Keratinocyte (primary cell): ENCODE data around the gene PSMD6. TPM values are rescaled to one million over a fixed set of nuclear protein-coding genes. Genes with fewer than 3 reads are reported as not detected.

ENCODE experiments used
- DNase-seq: peaks from one replicate; pipeline ENCODE4 v3.0.0-alpha.2; 2011; ENCODE audit warnings: low read depth, missing footprints, low spot score
- FAIRE-seq: peaks from 2 replicates; lab custom pipeline; 2011; peaks lifted over from hg19 to GRCh38; lab: Jason Lieb, UNC
- H2AFZ ChIP-seq: 2 replicates; pipeline ENCODE4 v1.6.0; 2012; ENCODE audit warnings: low read length, control low read depth, inconsistent platforms; ENCODE audit not compliant: control insufficient read depth
- H3K27ac ChIP-seq: 2 replicates; pipeline ENCODE4 v1.5.1; 2011; ENCODE audit warnings: low read length; ENCODE audit not compliant: control insufficient read depth, insufficient read depth
- H3K27me3 ChIP-seq: 3 replicates; pipeline ENCODE4 v1.6.0; 2011; ENCODE audit warnings: low read length; ENCODE audit not compliant: control insufficient read depth, insufficient read depth; ENCODE audit errors: extremely low read depth
- H3K36me3 ChIP-seq, 2 experiments: 2 replicates in 1 of 2; 3 replicates in 1 of 2; pipeline ENCODE4 v1.5.1; 2011; ENCODE audit warnings: low read length in 2 of 2, mild to moderate bottlenecking in 1 of 2; ENCODE audit not compliant: control insufficient read depth in 2 of 2, insufficient read depth in 2 of 2; ENCODE audit errors: extremely low read depth in 1 of 2
- H3K4me1 ChIP-seq: 3 replicates; pipeline ENCODE4 v1.5.1; 2011; ENCODE audit warnings: low read length; ENCODE audit not compliant: control insufficient read depth, insufficient read depth; ENCODE audit errors: extremely low read depth
- H3K4me2 ChIP-seq: 3 replicates; pipeline ENCODE4 v1.6.0; 2011; ENCODE audit warnings: low read depth, low read length; ENCODE audit not compliant: control insufficient read depth, insufficient read depth; ENCODE audit errors: extremely low read depth
- H3K4me3 ChIP-seq, 3 experiments: fragments of 200-600 bp in 1 of 3; sonication (generic) in 1 of 3; 2 replicates in 2 of 3; 3 replicates in 1 of 3; pipeline ENCODE4 v1.5.1; 2011 to 2016; ENCODE audit warnings: low read length in 3 of 3, mild to moderate bottlenecking in 3 of 3, control low read depth in 2 of 3, inconsistent platforms in 1 of 3, low read depth in 1 of 3, mixed read lengths in 1 of 3, mixed run types in 1 of 3, moderate library complexity in 1 of 3; ENCODE audit not compliant: control insufficient read depth in 2 of 3, insufficient read depth in 2 of 3; ENCODE audit errors: extremely low read depth in 1 of 3
- H3K79me2 ChIP-seq: 2 replicates; pipeline ENCODE4 v1.6.0; 2012; ENCODE audit warnings: low read length; ENCODE audit not compliant: control insufficient read depth, insufficient read depth
- H3K9ac ChIP-seq: 3 replicates; pipeline ENCODE4 v1.6.0; 2011; ENCODE audit warnings: low read length; ENCODE audit not compliant: control insufficient read depth, insufficient read depth; ENCODE audit errors: extremely low read depth
- H3K9me1 ChIP-seq: 3 replicates; pipeline ENCODE4 v1.6.0; 2011; ENCODE audit warnings: low read length; ENCODE audit not compliant: control insufficient read depth, insufficient read depth; ENCODE audit errors: extremely low read depth
- H3K9me3 ChIP-seq: 2 replicates; pipeline ENCODE4 v1.5.1; 2012; ENCODE audit warnings: low read depth, low read length; ENCODE audit not compliant: control insufficient read depth
- H4K20me1 ChIP-seq: 3 replicates; pipeline ENCODE4 v1.6.0; 2011; ENCODE audit warnings: low read length; ENCODE audit not compliant: control insufficient read depth, insufficient read depth; ENCODE audit errors: extremely low read depth
- CTCF ChIP-seq, 3 experiments: IDR thresholded peaks in 1 of 3; conservative IDR thresholded peaks in 1 of 3; optimal IDR thresholded peaks in 1 of 3; 2 replicates in 2 of 3; 3 replicates in 1 of 3; pipeline versions ENCODE3 to v1.5.1; 2011; ENCODE audit warnings: low read length in 3 of 3, mild to moderate bottlenecking in 3 of 3, moderate library complexity in 2 of 3, control low read depth in 1 of 3, inconsistent platforms in 1 of 3; ENCODE audit not compliant: insufficient read depth in 2 of 3; ENCODE audit errors: extremely low read depth in 1 of 3
- EZH2 ChIP-seq: IDR thresholded peaks from one replicate; pipeline ENCODE4 v1.6.1; 2012; ENCODE audit warnings: inconsistent platforms, mild to moderate bottlenecking, low read length, moderate library complexity
- dilution Hi-C: fragments of 300-500 bp; cut with MboI; formaldehyde crosslinking; loops from one replicate; pipeline ENCODE4 v1.7.0; 2020; ENCODE audit warnings: low sequenced_read_pairs; ENCODE audit not compliant: extremely low pct_ligation_motif_present
- polyA plus RNA-seq, 5 experiments: library from polyadenylated mRNA; depleted of rRNA in 3 of 5; stranded (reverse) in 3 of 5; stranded (forward) in 1 of 5; unstranded in 1 of 5; fragments of >200 nt; gene quantifications; 1 replicate in 1 of 5; 2 replicates in 3 of 5; 3 replicates in 1 of 5; pipeline versions ENCODE4 v1.2.1 to v1.2.3, GENCODE V29; 2011 to 2012; ENCODE audit warnings: missing spikeins in 2 of 5, low read depth in 1 of 5, low replicate concordance in 1 of 5

Gene PSMD6
- polyA plus RNA-seq, 1 donor (not counting 4 experiments of a cell fraction or from before 2014, with no cell fraction given), result 100 TPM

- H4K20me1 ChIP-seq, result no peaks in the 10 kb centered on the region
- FAIRE-seq, result no peak
- H3K36me3 ChIP-seq, result peaks cover 17 to 46% of the 10 kb centered on the region in 2 experiments
Measured at GRCh38 chr3:64008017-64008416, 15.3 kb downstream of the PSMD6 start.

GRCh38 chr3:64003589-64003988, 19.7 kb downstream of the PSMD6 start:
- TF ChIP-seq CTCF (optimal IDR thresholded peaks at IDR 0.05 in 1 of 3, IDR thresholded peaks at IDR 0.05 in 1 of 3, conservative IDR thresholded peaks at IDR 0.05 in 1 of 3; ENCODE audit: extremely low read depth in 1 of 3, insufficient read depth in 2 of 3, low read length in 3 of 3), result no peak
- TF ChIP-seq EZH2, result no peak
- DNase-seq (no peak), FAIRE-seq (no peak)
- peaks cover 20 to 28% of the 10 kb centered on the region in 2 experiments for H3K36me3 ChIP-seq
- no peak overlapping the region for H3K4me2 ChIP-seq
- no peak overlapping the region for H3K4me3 ChIP-seq
- H2AFZ ChIP-seq, result no peak overlapping the region
- no peaks in the 10 kb centered on the region for H3K9me3 ChIP-seq
- dilution Hi-C loops, result no loop called here
- peaks cover 3% of the 10 kb centered on the region for H3K4me1 ChIP-seq
- H3K9me1 ChIP-seq, result no peaks in the 10 kb centered on the region
- no peaks in the 10 kb centered on the region for H3K79me2 ChIP-seq
- H3K9ac ChIP-seq, result no peak overlapping the region
- H3K27ac ChIP-seq, result no peak overlapping the region
- no peaks in the 10 kb centered on the region for H4K20me1 ChIP-seq
- no peaks in the 10 kb centered on the region for H3K27me3 ChIP-seq

More at GRCh38 chr3:64008017-64008416, 15.3 kb downstream of the PSMD6 start:
- dilution Hi-C loops, result no loop called here
- Histone ChIP-seq H3K9ac (no peak overlapping the region), H3K4me1 (peaks cover 6% of the 10 kb centered on the region), H2AFZ (no peak overlapping the region), H3K4me3 (no peak overlapping the region), H3K9me1 (no peaks in the 10 kb centered on the region), H3K4me2 (no peak overlapping the region), H3K27ac (no peak overlapping the region), H3K79me2 (peaks cover 7% of the 10 kb centered on the region), H3K27me3 (no peaks in the 10 kb centered on the region), H3K9me3 (no peaks in the 10 kb centered on the region)
- no peak for TF ChIP-seq EZH2
- no peak for TF ChIP-seq CTCF (optimal IDR thresholded peaks at IDR 0.05 in 1 of 3, IDR thresholded peaks at IDR 0.05 in 1 of 3, conservative IDR thresholded peaks at IDR 0.05 in 1 of 3; ENCODE audit: extremely low read depth in 1 of 3, insufficient read depth in 2 of 3, low read length in 3 of 3)
- no peak for DNase-seq
